ENCODE measurements around the gene CLDN10. TPM values are rescaled to one million over a fixed set of nuclear protein-coding genes. Genes with fewer than 3 reads are reported as not detected.

The CLDN10 gene
- total and polyA plus RNA-seq, 2 donors (not counting 3 experiments of a cell fraction or from before 2014, with no cell fraction given) = 0.49 to 0.69 TPM

DNA sequence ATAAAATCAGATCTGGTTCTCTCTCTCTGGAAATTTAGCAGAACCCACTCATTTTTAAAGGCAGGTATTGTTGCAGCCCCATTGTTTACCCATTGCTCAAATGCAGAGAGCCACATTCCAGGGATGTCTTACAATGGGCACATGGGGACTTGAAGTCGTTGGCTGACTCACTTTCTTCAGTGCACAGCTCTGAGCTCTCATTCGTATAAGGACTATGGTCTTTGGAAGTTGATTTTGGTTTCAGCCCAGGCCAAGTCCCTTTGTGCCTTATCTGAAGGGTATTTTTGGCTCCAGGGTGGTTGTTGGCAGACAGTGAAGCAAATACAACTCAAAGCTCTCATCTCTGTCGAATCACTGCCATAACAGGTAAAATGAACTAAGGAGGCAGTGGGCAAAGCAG is 47.3 kb upstream of the CLDN10 start:
- dilution Hi-C loops (cut with MboI; ENCODE audit: extremely low pct_ligation_motif_present, low sequenced_read_pairs) (no loop called here), intact Hi-C loops (cut with micrococcal nuclease) (no loop called here)
- Histone ChIP-seq H3K4me1 (ENCODE audit: control insufficient read depth, extremely low read depth, insufficient read depth, low read length) (peaks cover 6% of the 10 kb centered on the region), H3K4me3 (replicated peaks in 1 of 3; ENCODE audit: insufficient read depth in 1 of 3, low read depth in 1 of 3, low read length in 3 of 3) (no peak overlapping the region), H3K4me2 (ENCODE audit: insufficient read depth, low read length) (no peak overlapping the region), H3K27me3 (ENCODE audit: control insufficient read depth in 2 of 2, insufficient read depth in 2 of 2, low read length in 2 of 2) (peaks cover 0 to 7% of the 10 kb centered on the region in 2 experiments), H3K79me2 (ENCODE audit: control insufficient read depth, insufficient read depth, low read length) (no peaks in the 10 kb centered on the region), H3K9me1 (replicated peaks; ENCODE audit: control insufficient read depth, extremely low read depth, insufficient read depth, low read length) (no peaks in the 10 kb centered on the region), H3K9ac (replicated peaks; ENCODE audit: extremely low read depth, insufficient read depth, low read length) (no peak overlapping the region), H3K27ac (ENCODE audit: insufficient read depth, low read depth, low read length) (no peak overlapping the region), H2AFZ (ENCODE audit: low read depth, low read length) (no peak overlapping the region), H3K9me3 (replicated peaks; ENCODE audit: control insufficient read depth, insufficient read depth, low read length) (no peaks in the 10 kb centered on the region), H4K20me1 (replicated peaks; ENCODE audit: control insufficient read depth, extremely low read depth, insufficient read depth, low read length) (no peaks in the 10 kb centered on the region), H3K36me3 (ENCODE audit: control insufficient read depth in 2 of 2, extremely low read depth in 1 of 2, insufficient read depth in 2 of 2, low read length in 2 of 2) (no peaks in the 10 kb centered on the region)
- TF ChIP-seq, protein P1, sequence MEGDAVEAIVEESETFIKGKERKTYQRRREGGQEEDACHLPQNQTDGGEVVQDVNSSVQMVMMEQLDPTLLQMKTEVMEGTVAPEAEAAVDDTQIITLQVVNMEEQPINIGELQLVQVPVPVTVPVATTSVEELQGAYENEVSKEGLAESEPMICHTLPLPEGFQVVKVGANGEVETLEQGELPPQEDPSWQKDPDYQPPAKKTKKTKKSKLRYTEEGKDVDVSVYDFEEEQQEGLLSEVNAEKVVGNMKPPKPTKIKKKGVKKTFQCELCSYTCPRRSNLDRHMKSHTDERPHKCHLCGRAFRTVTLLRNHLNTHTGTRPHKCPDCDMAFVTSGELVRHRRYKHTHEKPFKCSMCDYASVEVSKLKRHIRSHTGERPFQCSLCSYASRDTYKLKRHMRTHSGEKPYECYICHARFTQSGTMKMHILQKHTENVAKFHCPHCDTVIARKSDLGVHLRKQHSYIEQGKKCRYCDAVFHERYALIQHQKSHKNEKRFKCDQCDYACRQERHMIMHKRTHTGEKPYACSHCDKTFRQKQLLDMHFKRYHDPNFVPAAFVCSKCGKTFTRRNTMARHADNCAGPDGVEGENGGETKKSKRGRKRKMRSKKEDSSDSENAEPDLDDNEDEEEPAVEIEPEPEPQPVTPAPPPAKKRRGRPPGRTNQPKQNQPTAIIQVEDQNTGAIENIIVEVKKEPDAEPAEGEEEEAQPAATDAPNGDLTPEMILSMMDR (IDR thresholded peaks at IDR 0.05; ENCODE audit: extremely low read depth in 1 of 2, insufficient read depth in 1 of 2, low read depth in 1 of 2, low read length in 2 of 2) = no peak
- TF ChIP-seq MYC (IDR thresholded peaks at IDR 0.05; ENCODE audit: low read depth, low read length) (no peak), FOS (IDR thresholded peaks at IDR 0.05; ENCODE audit: borderline replicate concordance, insufficient read depth, low read length) (no peak), JUN (IDR thresholded peaks at IDR 0.05; ENCODE audit: borderline replicate concordance, insufficient read depth, insufficient read length, low read depth) (no peak), GATA2 (IDR thresholded peaks at IDR 0.05; ENCODE audit: insufficient read depth, insufficient read length, low read depth, low read length) (no peak), EZH2 (IDR thresholded peaks at IDR 0.05; ENCODE audit: borderline replicate concordance, low read depth, low read length, severe bottlenecking) (no peak), POLR2A (IDR thresholded peaks at IDR 0.05; ENCODE audit: low read depth, low read length) (no peak), POLR2AphosphoS5 (IDR thresholded peaks at IDR 0.05; ENCODE audit: insufficient read depth, low read depth, low read length) (no peak)
- TF ChIP-seq, protein P2, sequence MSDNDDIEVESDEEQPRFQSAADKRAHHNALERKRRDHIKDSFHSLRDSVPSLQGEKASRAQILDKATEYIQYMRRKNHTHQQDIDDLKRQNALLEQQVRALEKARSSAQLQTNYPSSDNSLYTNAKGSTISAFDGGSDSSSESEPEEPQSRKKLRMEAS (IDR thresholded peaks at IDR 0.05; ENCODE audit: insufficient read depth, insufficient read length) = no peak
- FAIRE-seq = peak; percentile 31
- DNase-seq (ENCODE audit: low read depth, low spot score) = no peak
- POLR2A ChIA-PET = no interaction called here
- CTCF ChIA-PET = interaction anchor here (0.7 to 1.8 kb wide), 3 partner anchors 11 to 32 kb away, joined by 4 read pairs; no protein-coding TSS in a partner anchor
- no TSS peak for BruUV-seq (replicated peaks)

Data from endothelial cell of umbilical vein (primary cell).